HG03159 (cell line): ENCODE results near the gene DLGAP4.

Experiments
- ATAC-seq: cut with Tn5 transposase; IDR thresholded peaks from one replicate; pipeline ENCODE4 v1.9.1; 2021; ENCODE audit warnings: mild to moderate bottlenecking, moderate library complexity; ENCODE audit not compliant: unreplicated experiment

DLGAP4 gene

DNA sequence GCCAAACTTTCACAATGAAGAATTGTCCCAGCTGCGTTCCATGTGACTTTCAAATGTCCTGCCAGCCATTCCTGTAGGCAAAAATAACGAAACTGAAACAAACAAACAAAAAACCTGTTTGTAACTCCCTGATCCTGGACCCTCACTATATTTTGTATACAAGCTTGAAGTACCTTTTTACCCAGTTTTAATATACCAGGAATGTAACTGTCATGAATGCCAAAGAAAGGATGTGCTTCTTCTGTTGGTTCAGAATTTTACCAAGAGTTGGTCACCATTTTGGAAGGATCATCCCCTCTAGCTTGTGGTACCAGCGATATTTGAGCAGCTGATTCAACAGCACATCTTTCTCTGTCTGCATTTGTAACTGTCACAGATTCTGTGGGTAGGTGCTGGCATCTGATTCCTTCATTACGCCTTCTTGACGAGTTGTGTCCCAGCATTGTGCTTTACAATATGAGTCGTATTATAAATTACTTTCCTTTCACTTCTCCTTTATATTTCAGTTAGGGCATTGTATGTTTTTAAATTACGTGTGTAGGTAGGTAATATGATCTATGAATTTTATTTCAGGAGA lies 93.9 kb downstream of the DLGAP4 start:
- ATAC-seq, result no peak

GRCh38 chr20:36400909-36401735 lies 95.0 kb downstream of the DLGAP4 start:
- ATAC-seq, result no peak

- ATAC-seq, result no peak
Observed at GRCh38 chr20:36402708-36403107, 96.6 kb downstream of the DLGAP4 start.

- no peak for ATAC-seq
Observed at GRCh38 chr20:36404435-36404978, 98.4 kb downstream of the DLGAP4 start.

DNA sequence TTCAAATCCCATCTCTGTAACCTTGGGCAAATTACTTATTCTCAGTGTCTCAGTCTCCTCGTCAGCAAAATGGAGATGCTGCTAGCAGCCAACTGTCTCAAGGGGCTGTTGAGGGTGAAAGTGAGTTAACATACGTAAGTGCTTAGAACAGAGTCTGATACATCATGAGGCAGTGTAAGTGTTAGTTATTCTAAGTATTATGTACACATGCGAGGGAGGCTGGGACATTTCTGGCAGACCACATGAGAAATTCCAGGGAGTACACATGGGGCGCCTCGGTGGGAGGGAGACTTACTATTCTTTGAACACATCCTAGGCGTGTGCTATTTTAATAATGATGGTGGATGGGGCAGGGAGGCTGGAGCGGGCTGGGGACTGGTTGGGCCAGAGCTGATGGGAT lies 99.1 kb downstream of the DLGAP4 start:
- no peak for ATAC-seq

DNA sequence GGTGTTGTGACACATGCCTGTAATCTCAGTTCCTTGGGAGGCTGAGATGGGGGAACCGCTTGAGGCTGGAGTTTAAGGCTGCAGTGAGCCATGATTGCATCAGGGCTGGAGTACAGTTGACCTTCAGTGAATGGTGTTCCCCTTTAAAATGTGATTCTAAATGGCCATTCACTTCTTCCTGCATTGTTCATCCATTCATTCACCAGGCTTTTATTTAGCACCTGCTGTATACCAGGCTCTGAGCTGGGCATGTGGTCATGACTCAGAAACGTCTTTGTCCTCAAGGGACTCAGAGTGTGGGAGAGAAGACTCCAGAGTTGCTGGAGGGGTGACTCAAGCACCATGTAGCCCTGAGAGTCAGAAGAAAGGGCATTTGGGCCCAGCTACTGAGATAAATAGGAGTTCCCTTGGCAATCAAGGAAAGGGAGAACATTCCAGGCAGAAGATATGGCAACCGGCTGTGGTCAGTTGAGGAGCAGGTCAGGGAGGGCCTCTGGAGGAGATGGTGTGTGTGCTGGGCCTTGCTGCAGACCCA lies 101.1 kb downstream of the DLGAP4 start:
- no peak for ATAC-seq

GRCh38 chr20:36408219-36408618 lies 102.1 kb downstream of the DLGAP4 start:
- no peak for ATAC-seq

- ATAC-seq, result no peak
Observed at GRCh38 chr20:36411861-36412454, 105.8 kb downstream of the DLGAP4 start.

GRCh38 chr20:36415475-36416002 lies 109.4 kb downstream of the DLGAP4 start:
- no peak for ATAC-seq

DNA sequence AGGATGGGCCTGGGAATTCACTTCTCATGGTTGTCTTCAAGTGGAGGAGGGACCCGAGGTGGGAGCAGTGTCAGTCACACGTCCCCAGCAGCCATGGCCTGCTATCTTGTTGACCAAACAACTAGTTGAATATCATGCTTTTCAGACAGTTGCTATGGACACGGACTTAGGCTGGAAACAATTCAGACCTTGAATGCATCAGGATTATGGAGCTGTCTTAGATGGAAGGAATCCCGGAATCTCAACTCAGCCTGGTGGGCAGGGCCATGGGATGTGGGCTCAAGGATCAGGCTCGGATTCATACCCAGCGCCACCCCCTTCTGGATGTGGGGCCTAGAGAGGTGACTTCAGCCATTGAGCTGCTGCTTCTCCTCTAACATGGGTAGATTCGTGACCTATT lies 112.6 kb downstream of the DLGAP4 start:
- no peak for ATAC-seq

GRCh38 chr20:36421641-36422040 lies 115.5 kb downstream of the DLGAP4 start:
- ATAC-seq, result no peak

DNA sequence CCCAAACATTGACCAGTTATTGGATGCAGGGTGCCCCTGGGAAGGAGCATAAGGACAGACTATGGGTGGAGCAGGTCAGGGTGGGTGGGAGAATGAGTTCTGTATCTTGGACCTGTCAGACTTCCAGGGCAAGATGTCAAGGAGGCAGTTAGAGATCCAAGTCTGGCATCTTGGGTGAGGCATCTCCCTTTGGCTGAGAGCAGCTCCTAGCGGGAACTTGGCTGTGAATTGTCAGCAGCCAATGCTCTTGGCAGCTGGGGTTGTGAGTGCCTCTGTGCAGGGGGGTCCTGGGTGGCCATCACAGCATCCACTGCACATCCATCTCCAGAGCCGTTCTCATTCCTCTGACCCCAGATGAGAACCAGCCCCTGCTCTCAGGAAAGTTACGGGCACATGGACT lies 118.2 kb downstream of the DLGAP4 start:
- ATAC-seq, result no peak

GRCh38 chr20:36425166-36425565 lies 119.0 kb downstream of the DLGAP4 start:
- no peak for ATAC-seq

DNA sequence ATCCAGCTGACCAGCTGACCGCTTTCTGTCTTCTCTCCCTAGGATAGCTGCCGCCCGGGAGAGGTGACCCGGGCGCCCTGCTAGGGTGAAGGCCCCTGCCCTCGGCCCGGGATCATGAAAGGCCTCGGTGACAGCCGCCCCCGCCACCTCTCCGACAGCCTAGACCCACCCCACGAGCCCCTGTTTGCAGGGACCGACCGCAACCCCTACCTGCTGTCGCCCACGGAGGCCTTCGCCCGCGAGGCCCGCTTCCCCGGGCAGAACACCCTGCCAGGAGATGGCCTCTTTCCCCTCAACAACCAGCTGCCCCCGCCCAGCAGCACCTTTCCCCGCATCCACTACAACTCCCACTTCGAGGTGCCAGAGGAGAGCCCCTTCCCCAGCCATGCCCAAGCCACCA lies 125.5 kb downstream of the DLGAP4 start:
- no peak for ATAC-seq

GRCh38 chr20:36432096-36432495 lies 126.0 kb downstream of the DLGAP4 start:
- ATAC-seq, result no peak

GRCh38 chr20:36434383-36434782 lies 128.2 kb downstream of the DLGAP4 start:
- ATAC-seq, result no peak

GRCh38 chr20:36435124-36435523 lies 129.0 kb downstream of the DLGAP4 start:
- no peak for ATAC-seq

DNA sequence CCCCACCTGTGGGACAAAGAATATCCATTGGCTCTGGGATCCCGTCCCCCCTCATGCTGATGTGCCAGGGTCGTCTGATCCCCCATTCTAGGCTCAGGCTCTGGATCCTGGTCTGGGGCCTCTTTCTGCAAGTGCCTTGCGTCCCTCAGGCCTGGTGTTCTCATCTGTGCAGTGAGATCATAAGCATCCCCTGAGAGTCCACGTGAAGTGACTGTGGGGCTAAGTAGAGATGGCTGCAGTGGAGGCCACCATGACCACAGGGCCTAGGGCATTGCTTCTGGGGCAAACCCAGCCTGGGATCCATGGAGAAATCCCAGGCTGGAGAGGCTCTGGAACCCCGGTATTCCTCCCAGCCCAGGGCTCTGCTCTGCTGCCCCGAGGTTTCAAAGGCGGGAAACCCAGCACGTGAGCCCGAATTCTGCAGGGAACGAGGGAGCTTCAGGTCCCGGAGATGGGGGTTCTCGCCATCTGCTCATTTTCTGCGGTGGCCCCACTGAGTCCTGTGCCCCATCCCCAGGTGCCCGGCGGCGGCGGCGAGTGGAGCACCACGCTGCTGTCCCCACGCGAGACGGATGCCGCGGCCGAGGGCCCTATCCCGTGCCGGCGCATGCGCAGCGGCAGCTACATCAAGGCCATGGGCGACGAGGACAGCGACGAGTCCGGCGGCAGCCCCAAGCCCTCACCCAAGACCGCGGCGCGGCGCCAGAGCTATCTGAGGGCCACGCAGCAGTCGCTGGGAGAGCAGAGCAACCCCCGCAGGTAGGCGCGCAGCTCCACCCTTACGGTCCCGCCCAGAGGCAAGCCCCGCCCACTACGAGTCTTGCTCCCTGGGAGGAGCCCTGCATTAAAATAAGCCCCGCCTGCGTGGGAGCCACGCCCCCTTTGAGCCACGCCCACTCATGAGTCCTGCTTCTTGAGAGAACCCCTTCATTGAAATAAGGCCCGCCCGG lies 129.7 kb downstream of the DLGAP4 start:
- ATAC-seq, result no peak

DNA sequence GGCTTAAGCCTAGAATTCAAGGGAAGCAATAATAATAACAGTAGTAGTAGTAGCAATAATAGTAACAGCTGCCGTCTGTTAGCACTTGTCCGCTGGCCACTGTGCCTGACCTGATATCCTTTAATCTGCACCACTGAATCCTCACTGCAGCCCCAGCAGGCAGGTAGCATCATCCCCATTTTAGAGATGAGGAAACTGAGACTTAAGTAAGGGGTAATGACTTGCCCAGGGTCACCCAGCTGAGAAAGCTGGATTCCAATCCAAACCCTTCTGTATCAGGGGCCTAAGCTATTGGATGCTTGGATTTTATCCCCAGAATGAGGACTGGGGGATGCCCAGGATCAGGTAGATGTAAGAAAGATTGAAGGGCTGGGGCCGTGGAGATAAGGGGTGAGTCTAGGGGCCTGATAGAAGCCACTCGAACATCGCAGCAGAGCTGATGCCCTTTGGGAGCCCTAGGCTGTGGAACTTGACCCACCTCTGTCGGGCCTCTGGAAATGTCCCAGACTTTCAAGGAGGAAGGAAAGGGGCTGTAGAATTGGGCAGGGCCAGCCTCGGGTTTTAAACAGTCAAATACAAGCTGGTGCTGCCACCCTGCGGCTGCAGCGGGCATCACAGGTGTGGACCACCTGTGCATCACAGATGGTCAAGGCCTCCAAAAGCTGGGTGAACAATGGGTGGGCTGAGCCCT lies 133.0 kb downstream of the DLGAP4 start:
- ATAC-seq, result no peak

GRCh38 chr20:36439731-36440072 lies 133.6 kb downstream of the DLGAP4 start:
- no peak for ATAC-seq
